Fibroblast of lung (primary cell): ENCODE data around the gene SSB. TPM values are rescaled to one million over a fixed set of nuclear protein-coding genes. Genes with fewer than 3 reads are reported as not detected.
"Not testable (repeated sequence)": the region's sequence is repeated elsewhere in the genome, so short reads cannot be mapped to it uniquely, and the experiment has no call there.

Experiments used
- DNase-seq, 2 donors: peaks; one replicate each; pipeline versions ENCODE4 v3.0.0 to v3.0.0-alpha.2; 2010; ENCODE audit warnings: low read depth in 2 of 2
- H2AFZ ChIP-seq: 2 replicates; pipeline ENCODE4 v1.5.1; 2012; ENCODE audit warnings: low read length, control low read depth, inconsistent platforms
- H3K27ac ChIP-seq: 2 replicates; pipeline ENCODE4 v1.5.1; 2011; ENCODE audit warnings: low read length, control low read depth; ENCODE audit not compliant: insufficient read depth
- H3K27me3 ChIP-seq: 2 replicates; pipeline ENCODE4 v1.5.1; 2011; ENCODE audit warnings: mild to moderate bottlenecking, low read length; ENCODE audit not compliant: control insufficient read depth, insufficient read depth
- H3K36me3 ChIP-seq: 2 replicates; pipeline ENCODE4 v1.5.1; 2011; ENCODE audit warnings: low read length; ENCODE audit not compliant: control insufficient read depth, insufficient read depth
- H3K4me1 ChIP-seq: 2 replicates; pipeline ENCODE4 v1.5.1; 2011; ENCODE audit warnings: low read length; ENCODE audit not compliant: control insufficient read depth, insufficient read depth; ENCODE audit errors: extremely low read depth
- H3K4me2 ChIP-seq: 2 replicates; pipeline ENCODE4 v1.5.1; 2011; ENCODE audit warnings: low read length, control low read depth; ENCODE audit not compliant: insufficient read depth; ENCODE audit errors: extremely low read depth
- H3K4me3 ChIP-seq, 4 experiments: fragments of 200-600 bp in 1 of 4; sonication (generic) in 1 of 4; replicated peaks in 1 of 4; 2 replicates each; pipeline ENCODE4 v1.5.1; 2011 to 2016; ENCODE audit warnings: low read length in 4 of 4, low read depth in 3 of 4, mild to moderate bottlenecking in 3 of 4, control low read depth in 2 of 4, inconsistent platforms in 1 of 4, mixed read lengths in 1 of 4; ENCODE audit not compliant: insufficient read depth in 1 of 4; ENCODE audit errors: control extremely low read depth in 1 of 4
- H3K79me2 ChIP-seq: 2 replicates; pipeline ENCODE4 v1.5.1; 2012; ENCODE audit warnings: mild to moderate bottlenecking, low read length, inconsistent platforms; ENCODE audit not compliant: control insufficient read depth, insufficient read depth
- H3K9ac ChIP-seq: 2 replicates; pipeline ENCODE4 v1.5.1; 2011; ENCODE audit warnings: mild to moderate bottlenecking, low read length, control low read depth; ENCODE audit not compliant: insufficient read depth
- H3K9me3 ChIP-seq: 2 replicates; pipeline ENCODE4 v1.5.1; 2012; ENCODE audit warnings: low read depth, low read length; ENCODE audit not compliant: control insufficient read depth, insufficient read depth
- H4K20me1 ChIP-seq: 2 replicates; pipeline ENCODE4 v1.5.1; 2011; ENCODE audit warnings: low read length; ENCODE audit not compliant: control insufficient read depth, insufficient read depth; ENCODE audit errors: extremely low read depth
- CTCF ChIP-seq, 2 donors: IDR thresholded peaks in 1 of 2; conservative IDR thresholded peaks in 1 of 2; 1 replicate in 1 of 2; 2 replicates in 1 of 2; pipeline ENCODE4 v1.5.1; 2011 to 2012; ENCODE audit warnings: low read length in 2 of 2, control low read depth in 1 of 2, inconsistent platforms in 1 of 2, low read depth in 1 of 2, mild to moderate bottlenecking in 1 of 2
- EZH2 ChIP-seq: IDR thresholded peaks from 2 replicates; pipeline ENCODE4 v1.5.1; 2012; ENCODE audit warnings: low read length, control low read depth, mild to moderate bottlenecking; ENCODE audit errors: missing control alignments
- polyA plus RNA-seq, 2 donors: library from polyadenylated mRNA; depleted of rRNA in 1 of 2; stranded (reverse) in 1 of 2; unstranded in 1 of 2; fragments of >200 nt; gene quantifications; 2 replicates each; pipeline ENCODE4 v1.2.1, GENCODE V29; 2011 to 2012; ENCODE audit warnings: missing spikeins in 1 of 2
- total RNA-seq: library from RNA; depleted of rRNA; stranded (reverse); fragments of >200 nt; gene quantifications from 2 replicates; pipeline ENCODE4 v1.2.1, GENCODE V29; 2014

Gene SSB
- total and polyA plus RNA-seq, 2 donors (not counting 1 experiment from before 2014, with no cell fraction given): 83.6 to 138 TPM

- no peaks in the 10 kb centered on the region for H3K9me3 ChIP-seq
- H3K27ac ChIP-seq: no peak overlapping the region
- H2AFZ ChIP-seq: no peak overlapping the region
- H3K9ac ChIP-seq: no peak overlapping the region
- H4K20me1 ChIP-seq: no peaks in the 10 kb centered on the region
- H3K36me3 ChIP-seq: no peaks in the 10 kb centered on the region
- no peaks in the 10 kb centered on the region for H3K27me3 ChIP-seq
- DNase-seq: no peak
- H3K79me2 ChIP-seq: peaks cover 17% of the 10 kb centered on the region
- H3K4me1 ChIP-seq: no peaks in the 10 kb centered on the region
- no peak overlapping the region for H3K4me3 ChIP-seq
- H3K4me2 ChIP-seq: no peak overlapping the region
- no peak for TF ChIP-seq EZH2
- no peak for TF ChIP-seq CTCF (conservative IDR thresholded peaks at IDR 0.05 in 1 of 2, IDR thresholded peaks at IDR 0.05 in 1 of 2; ENCODE audit: low read depth in 1 of 2, low read length in 2 of 2)
These were observed 54.5 kb downstream of the SSB start for GRCh38 chr2:169853041-169853668.

GRCh38 chr2:169855281-169856258, 56.9 kb downstream of the SSB start:
- H3K4me3 ChIP-seq, DNase-seq, H3K4me1 ChIP-seq, H3K27ac ChIP-seq, H3K36me3 ChIP-seq, H3K9ac ChIP-seq, H3K27me3 ChIP-seq, H2AFZ ChIP-seq, H3K9me3 ChIP-seq, H3K4me2 ChIP-seq, H4K20me1 ChIP-seq: not testable (repeated sequence)
- H3K79me2 ChIP-seq: peaks cover 13% of the 10 kb centered on the region

- Histone ChIP-seq H4K20me1 (no peaks in the 10 kb centered on the region), H3K27me3 (no peaks in the 10 kb centered on the region), H3K9ac (no peak overlapping the region), H2AFZ (no peak overlapping the region), H3K4me2 (no peak overlapping the region), H3K27ac (no peak overlapping the region), H3K4me3 (no peak overlapping the region), H3K36me3 (no peaks in the 10 kb centered on the region), H3K9me3 (no peaks in the 10 kb centered on the region), H3K4me1 (no peaks in the 10 kb centered on the region), H3K79me2 (peaks cover 20% of the 10 kb centered on the region)
- DNase-seq: no peak
- TF ChIP-seq EZH2 (no peak), CTCF (conservative IDR thresholded peaks at IDR 0.05 in 1 of 2, IDR thresholded peaks at IDR 0.05 in 1 of 2; ENCODE audit: low read depth in 1 of 2, low read length in 2 of 2) (no peak)
These were observed 60.8 kb downstream of the SSB start for GRCh38 chr2:169859423-169859822.
